ENCODE data around the gene HOPX.

HOPX gene

GRCh38 chr4:56646341-56646740 lies 34.8 kb downstream of the HOPX start (continued):
- TF ChIP-seq, protein P1, sequence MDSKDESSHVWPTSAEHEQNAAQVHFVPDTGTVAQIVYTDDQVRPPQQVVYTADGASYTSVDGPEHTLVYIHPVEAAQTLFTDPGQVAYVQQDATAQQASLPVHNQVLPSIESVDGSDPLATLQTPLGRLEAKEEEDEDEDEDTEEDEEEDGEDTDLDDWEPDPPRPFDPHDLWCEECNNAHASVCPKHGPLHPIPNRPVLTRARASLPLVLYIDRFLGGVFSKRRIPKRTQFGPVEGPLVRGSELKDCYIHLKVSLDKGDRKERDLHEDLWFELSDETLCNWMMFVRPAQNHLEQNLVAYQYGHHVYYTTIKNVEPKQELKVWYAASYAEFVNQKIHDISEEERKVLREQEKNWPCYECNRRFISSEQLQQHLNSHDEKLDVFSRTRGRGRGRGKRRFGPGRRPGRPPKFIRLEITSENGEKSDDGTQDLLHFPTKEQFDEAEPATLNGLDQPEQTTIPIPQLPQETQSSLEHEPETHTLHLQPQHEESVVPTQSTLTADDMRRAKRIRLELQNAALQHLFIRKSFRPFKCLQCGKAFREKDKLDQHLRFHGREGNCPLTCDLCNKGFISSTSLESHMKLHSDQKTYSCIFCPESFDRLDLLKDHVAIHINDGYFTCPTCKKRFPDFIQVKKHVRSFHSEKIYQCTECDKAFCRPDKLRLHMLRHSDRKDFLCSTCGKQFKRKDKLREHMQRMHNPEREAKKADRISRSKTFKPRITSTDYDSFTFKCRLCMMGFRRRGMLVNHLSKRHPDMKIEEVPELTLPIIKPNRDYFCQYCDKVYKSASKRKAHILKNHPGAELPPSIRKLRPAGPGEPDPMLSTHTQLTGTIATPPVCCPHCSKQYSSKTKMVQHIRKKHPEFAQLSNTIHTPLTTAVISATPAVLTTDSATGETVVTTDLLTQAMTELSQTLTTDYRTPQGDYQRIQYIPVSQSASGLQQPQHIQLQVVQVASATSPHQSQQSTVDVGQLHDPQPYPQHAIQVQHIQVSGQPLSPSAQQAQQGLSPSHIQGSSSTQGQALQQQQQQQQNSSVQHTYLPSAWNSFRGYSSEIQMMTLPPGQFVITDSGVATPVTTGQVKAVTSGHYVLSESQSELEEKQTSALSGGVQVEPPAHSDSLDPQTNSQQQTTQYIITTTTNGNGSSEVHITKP (tag by site-specific recombination; IDR thresholded peaks at IDR 0.05), result no peak
- TF ChIP-seq ZNF175 (tag by site-specific recombination; IDR thresholded peaks at IDR 0.05), result no peak
- TF ChIP-seq, protein P2, sequence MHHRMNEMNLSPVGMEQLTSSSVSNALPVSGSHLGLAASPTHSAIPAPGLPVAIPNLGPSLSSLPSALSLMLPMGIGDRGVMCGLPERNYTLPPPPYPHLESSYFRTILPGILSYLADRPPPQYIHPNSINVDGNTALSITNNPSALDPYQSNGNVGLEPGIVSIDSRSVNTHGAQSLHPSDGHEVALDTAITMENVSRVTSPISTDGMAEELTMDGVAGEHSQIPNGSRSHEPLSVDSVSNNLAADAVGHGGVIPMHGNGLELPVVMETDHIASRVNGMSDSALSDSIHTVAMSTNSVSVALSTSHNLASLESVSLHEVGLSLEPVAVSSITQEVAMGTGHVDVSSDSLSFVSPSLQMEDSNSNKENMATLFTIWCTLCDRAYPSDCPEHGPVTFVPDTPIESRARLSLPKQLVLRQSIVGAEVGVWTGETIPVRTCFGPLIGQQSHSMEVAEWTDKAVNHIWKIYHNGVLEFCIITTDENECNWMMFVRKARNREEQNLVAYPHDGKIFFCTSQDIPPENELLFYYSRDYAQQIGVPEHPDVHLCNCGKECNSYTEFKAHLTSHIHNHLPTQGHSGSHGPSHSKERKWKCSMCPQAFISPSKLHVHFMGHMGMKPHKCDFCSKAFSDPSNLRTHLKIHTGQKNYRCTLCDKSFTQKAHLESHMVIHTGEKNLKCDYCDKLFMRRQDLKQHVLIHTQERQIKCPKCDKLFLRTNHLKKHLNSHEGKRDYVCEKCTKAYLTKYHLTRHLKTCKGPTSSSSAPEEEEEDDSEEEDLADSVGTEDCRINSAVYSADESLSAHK (tag by site-specific recombination; IDR thresholded peaks at IDR 0.05), result no peak

GRCh38 chr4:56643596-56643995 lies 37.5 kb downstream of the HOPX start:
- ChIA-PET CTCF (no interaction called here), POLR2A (no interaction called here)
- H3K4me1 ChIP-seq (ENCODE audit: control insufficient read depth, insufficient read depth, low read length), result no peaks in the 10 kb centered on the region
- no peaks in the 10 kb centered on the region for H3K9me3 ChIP-seq (ENCODE audit: control insufficient read depth, insufficient read depth, low read depth, low read length)
- H3K36me3 ChIP-seq (ENCODE audit: control insufficient read depth in 2 of 2, insufficient read depth in 1 of 2, low read length in 2 of 2), result no peaks in the 10 kb centered on the region
- H3K4me3 ChIP-seq (ENCODE audit: low read depth, low read length), result no peak overlapping the region
- no peak overlapping the region for H3K27ac ChIP-seq (ENCODE audit: extremely low read depth, low read depth, low read length)
- TF ChIP-seq ZNF324 (tag by site-specific recombination; IDR thresholded peaks at IDR 0.05) (no peak), ZBTB26 (tag by site-specific recombination; optimal IDR thresholded peaks at IDR 0.05) (no peak), ZSCAN16 (tag by site-specific recombination; IDR thresholded peaks at IDR 0.05) (no peak), SCRT1 (tag by site-specific recombination; IDR thresholded peaks at IDR 0.05; ENCODE audit: borderline replicate concordance) (no peak), ZNF175 (tag by site-specific recombination; IDR thresholded peaks at IDR 0.05) (no peak), ZNF701 (tag by site-specific recombination; IDR thresholded peaks at IDR 0.05) (no peak), ZNF423 (tag by site-specific recombination; IDR thresholded peaks at IDR 0.05) (no peak), HOXD13 (CRISPR knock-in tag; IDR thresholded peaks at IDR 0.05; ENCODE audit: borderline replicate concordance) (no peak), ZNF600 (tag by site-specific recombination; IDR thresholded peaks at IDR 0.05) (no peak), PRDM1 (tag by site-specific recombination; IDR thresholded peaks at IDR 0.05) (no peak)

DNA sequence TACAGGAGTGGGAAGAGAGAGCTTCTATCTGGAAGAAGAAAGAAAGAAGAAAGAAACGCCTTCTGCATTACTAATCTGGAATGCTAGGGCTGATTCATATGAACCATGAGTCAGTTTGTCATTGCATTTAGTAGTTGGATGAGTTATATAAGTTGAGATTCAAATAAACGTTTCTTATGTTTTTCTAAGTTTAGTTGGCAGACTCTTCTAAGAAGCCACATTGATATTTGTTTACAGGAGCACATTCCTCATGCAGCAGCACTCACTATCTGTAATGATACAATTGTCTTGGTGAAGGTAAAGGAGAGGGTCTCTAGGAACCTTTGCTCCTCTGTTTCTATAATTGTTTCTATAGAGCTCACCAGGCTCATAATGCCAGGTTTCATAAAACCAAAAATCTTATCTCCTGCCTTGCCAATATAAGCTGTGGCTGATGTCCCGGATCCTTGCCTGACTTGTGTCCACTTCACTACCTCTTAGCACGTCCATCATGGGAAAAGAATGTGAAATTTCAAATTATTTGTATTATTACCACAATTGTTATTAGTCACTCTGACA lies 39.5 kb downstream of the HOPX start:
- H3K36me3 ChIP-seq (ENCODE audit: control insufficient read depth in 2 of 2, insufficient read depth in 1 of 2, low read length in 2 of 2), result no peaks in the 10 kb centered on the region
- no peak overlapping the region for H3K27ac ChIP-seq (ENCODE audit: extremely low read depth, low read depth, low read length)
- H3K9me3 ChIP-seq (ENCODE audit: control insufficient read depth, insufficient read depth, low read depth, low read length), result no peaks in the 10 kb centered on the region
- no peaks in the 10 kb centered on the region for H3K4me1 ChIP-seq (ENCODE audit: control insufficient read depth, insufficient read depth, low read length)
- ChIA-PET CTCF (no interaction called here), POLR2A (interaction anchor here (0.6 to 1.3 kb wide), 3 partner anchors 9 to 23 kb away, joined by 3 to 4 read pairs (median 3); no protein-coding TSS in a partner anchor)
- H3K4me3 ChIP-seq (ENCODE audit: low read depth, low read length), result no peak overlapping the region
- TF ChIP-seq SETDB1 (IDR thresholded peaks at IDR 0.05; ENCODE audit: insufficient read length, low read length), result no peak
- no peak for TF ChIP-seq YY2 (tag by site-specific recombination; IDR thresholded peaks at IDR 0.05)
- TF ChIP-seq, protein P3, sequence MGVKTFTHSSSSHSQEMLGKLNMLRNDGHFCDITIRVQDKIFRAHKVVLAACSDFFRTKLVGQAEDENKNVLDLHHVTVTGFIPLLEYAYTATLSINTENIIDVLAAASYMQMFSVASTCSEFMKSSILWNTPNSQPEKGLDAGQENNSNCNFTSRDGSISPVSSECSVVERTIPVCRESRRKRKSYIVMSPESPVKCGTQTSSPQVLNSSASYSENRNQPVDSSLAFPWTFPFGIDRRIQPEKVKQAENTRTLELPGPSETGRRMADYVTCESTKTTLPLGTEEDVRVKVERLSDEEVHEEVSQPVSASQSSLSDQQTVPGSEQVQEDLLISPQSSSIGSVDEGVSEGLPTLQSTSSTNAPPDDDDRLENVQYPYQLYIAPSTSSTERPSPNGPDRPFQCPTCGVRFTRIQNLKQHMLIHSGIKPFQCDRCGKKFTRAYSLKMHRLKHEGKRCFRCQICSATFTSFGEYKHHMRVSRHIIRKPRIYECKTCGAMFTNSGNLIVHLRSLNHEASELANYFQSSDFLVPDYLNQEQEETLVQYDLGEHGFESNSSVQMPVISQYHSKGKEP (tag by site-specific recombination; IDR thresholded peaks at IDR 0.05), result no peak
- TF ChIP-seq ZNF747 (tag by site-specific recombination; IDR thresholded peaks at IDR 0.05), result no peak
- TF ChIP-seq ZNF184 (tag by site-specific recombination; IDR thresholded peaks at IDR 0.05), result no peak
- TF ChIP-seq ZNF623 (tag by site-specific recombination; IDR thresholded peaks at IDR 0.05), result no peak
- TF ChIP-seq ZNF426 (tag by site-specific recombination; IDR thresholded peaks at IDR 0.05), result no peak
- no peak for TF ChIP-seq ZNF391 (tag by site-specific recombination; IDR thresholded peaks at IDR 0.05; ENCODE audit: borderline replicate concordance, low read depth)
- no peak for TF ChIP-seq ZNF660 (tag by site-specific recombination; IDR thresholded peaks at IDR 0.05)
- TF ChIP-seq TCF7L2 (IDR thresholded peaks at IDR 0.05; ENCODE audit: borderline replicate concordance, low read depth, low read length), result no peak
- no peak for TF ChIP-seq CTCF (tag by site-specific recombination; IDR thresholded peaks at IDR 0.05)
